Upper lobe of left lung (tissue), 6 donors: ENCODE results near the gene TP53I3. TPM values are rescaled to one million over a fixed set of nuclear protein-coding genes. Genes with fewer than 3 reads are reported as not detected.
"Not testable (repeated sequence)": the region's sequence is repeated elsewhere in the genome, so short reads cannot be mapped to it uniquely, and the experiment has no call there.

Source experiments
- ATAC-seq, 2 donors: fragments of 200-7000 bp; cut with Tn5 transposase; one replicate each; pipeline ENCODE4 v1.9.1; 2022; ENCODE audit warnings: mild to moderate bottlenecking in 2 of 2, moderate library complexity in 2 of 2; ENCODE audit not compliant: low FRiP score in 2 of 2
- DNase-seq, 2 donors: peaks; one replicate each; pipeline ENCODE4 v3.0.0-alpha.2; 2019 to 2020
- H3K27ac ChIP-seq, 4 donors: fragments of 200-600 bp; sonication (generic); one replicate each; pipeline ENCODE4 v1.5.1; 2016 to 2019
- H3K27me3 ChIP-seq, 4 donors: fragments of 200-600 bp; sonication (generic); one replicate each; pipeline ENCODE4 v1.5.1; 2017 to 2019
- H3K36me3 ChIP-seq, 4 donors: fragments of 200-600 bp; sonication (generic); one replicate each; pipeline ENCODE4 v1.5.1; 2016 to 2019
- H3K4me1 ChIP-seq, 4 donors: fragments of 200-600 bp; sonication (generic); one replicate each; pipeline ENCODE4 v1.5.1; 2018 to 2019
- H3K4me3 ChIP-seq, 4 donors: fragments of 200-600 bp; sonication (generic); one replicate each; pipeline ENCODE4 v1.5.1; 2017 to 2019; ENCODE audit warnings: mild to moderate bottlenecking in 2 of 4, moderate library complexity in 1 of 4
- H3K9me3 ChIP-seq, 4 donors: fragments of 200-600 bp; sonication (generic); one replicate each; pipeline ENCODE4 v1.5.1; 2018 to 2019
- EP300 ChIP-seq, 4 donors: sonication (generic); formaldehyde crosslinking; IDR thresholded peaks; one replicate each; pipeline ENCODE4 v1.5.1; 2017; ENCODE audit warnings: antibody characterized with exemption in 4 of 4, control low read depth in 2 of 4
- POLR2A ChIP-seq, 4 donors: fragments of 450-650 bp; IDR thresholded peaks; one replicate each; pipeline ENCODE4 v1.5.1; 2016 to 2017; ENCODE audit warnings: antibody characterized with exemption in 4 of 4, mild to moderate bottlenecking in 2 of 4
- POLR2AphosphoS5 ChIP-seq, 2 donors: sonication (generic); formaldehyde crosslinking; IDR thresholded peaks; one replicate each; pipeline ENCODE4 v1.5.1; 2017; ENCODE audit warnings: antibody characterized with exemption in 2 of 2
- WGBS, 2 donors: methylation state at CpG; one replicate each; pipeline ENCODE4 v1.1.5; 2017 to 2018; 5-methylcytosine and 5-hydroxymethylcytosine counted together
- total RNA-seq, 6 donors: library from RNA; depleted of rRNA in 4 of 6; stranded (reverse); fragments of >200 nt in 4 of 6; gene quantifications; one replicate each; pipeline versions ENCODE4 v1.1.0 to v1.2.1, GENCODE V29; 2016 to 2021
- TF ChIP-seq, protein P1 (sequence below), 6 experiments: fragments of 450-650 bp in 4 of 6; fragments of 200-600 bp in 2 of 6; sonication (generic) in 2 of 6; IDR thresholded peaks; one replicate each; pipeline ENCODE4 v1.5.1; 2016 to 2019; ENCODE audit warnings: antibody characterized with exemption in 6 of 6
- donor health status: DM: no; HTN: no; CAD: no; lungs with moderate emphysema.
- donor health status: DM: no; HTN: yes; CAD: no; lungs with severe emphysema.

The TP53I3 gene
- total RNA-seq, 6 donors from 2014 or later, result 27.0 to 110 (median 69.6) TPM

DNA sequence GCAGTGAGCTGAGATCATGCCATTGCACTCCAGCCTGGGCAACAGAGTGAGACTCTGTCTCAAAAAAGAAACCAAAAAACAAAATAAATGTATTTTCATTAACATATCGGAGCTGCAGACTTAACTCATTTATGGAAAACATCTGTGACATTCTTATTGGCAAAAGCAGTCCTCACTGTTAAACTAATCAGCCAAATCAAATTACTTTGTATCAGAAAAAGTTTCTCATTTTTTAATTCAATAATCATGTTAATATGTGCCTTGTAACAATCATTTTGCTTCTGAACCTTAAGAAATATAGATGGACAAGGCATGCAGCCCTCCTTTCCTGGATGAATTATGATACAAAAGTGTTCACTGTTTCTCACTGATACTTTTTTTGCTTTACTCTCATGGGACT lies 18.0 kb upstream of the TP53I3 start:
- no peak overlapping the region for H3K27ac ChIP-seq
- no peak overlapping the region for H3K4me3 ChIP-seq
- no peaks in the 10 kb centered on the region for H3K4me1 ChIP-seq
- peaks cover 0 to 10% (median 3%) of the 10 kb centered on the region in 4 donors for H3K36me3 ChIP-seq
- 89 to 91% methylated on average over 1 of the region's 1 CpG for WGBS, 2 donors
- H3K27me3 ChIP-seq, result no peaks in the 10 kb centered on the region
- no peak for DNase-seq
- no peaks in the 10 kb centered on the region for H3K9me3 ChIP-seq
- TF ChIP-seq POLR2AphosphoS5 (IDR thresholded peaks at IDR 0.05) (no peak), POLR2A (IDR thresholded peaks at IDR 0.05) (no peak), EP300 (IDR thresholded peaks at IDR 0.05) (no peak)
- TF ChIP-seq, protein P1, sequence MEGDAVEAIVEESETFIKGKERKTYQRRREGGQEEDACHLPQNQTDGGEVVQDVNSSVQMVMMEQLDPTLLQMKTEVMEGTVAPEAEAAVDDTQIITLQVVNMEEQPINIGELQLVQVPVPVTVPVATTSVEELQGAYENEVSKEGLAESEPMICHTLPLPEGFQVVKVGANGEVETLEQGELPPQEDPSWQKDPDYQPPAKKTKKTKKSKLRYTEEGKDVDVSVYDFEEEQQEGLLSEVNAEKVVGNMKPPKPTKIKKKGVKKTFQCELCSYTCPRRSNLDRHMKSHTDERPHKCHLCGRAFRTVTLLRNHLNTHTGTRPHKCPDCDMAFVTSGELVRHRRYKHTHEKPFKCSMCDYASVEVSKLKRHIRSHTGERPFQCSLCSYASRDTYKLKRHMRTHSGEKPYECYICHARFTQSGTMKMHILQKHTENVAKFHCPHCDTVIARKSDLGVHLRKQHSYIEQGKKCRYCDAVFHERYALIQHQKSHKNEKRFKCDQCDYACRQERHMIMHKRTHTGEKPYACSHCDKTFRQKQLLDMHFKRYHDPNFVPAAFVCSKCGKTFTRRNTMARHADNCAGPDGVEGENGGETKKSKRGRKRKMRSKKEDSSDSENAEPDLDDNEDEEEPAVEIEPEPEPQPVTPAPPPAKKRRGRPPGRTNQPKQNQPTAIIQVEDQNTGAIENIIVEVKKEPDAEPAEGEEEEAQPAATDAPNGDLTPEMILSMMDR (IDR thresholded peaks at IDR 0.05), result no peak
- ATAC-seq, result no peak

DNA sequence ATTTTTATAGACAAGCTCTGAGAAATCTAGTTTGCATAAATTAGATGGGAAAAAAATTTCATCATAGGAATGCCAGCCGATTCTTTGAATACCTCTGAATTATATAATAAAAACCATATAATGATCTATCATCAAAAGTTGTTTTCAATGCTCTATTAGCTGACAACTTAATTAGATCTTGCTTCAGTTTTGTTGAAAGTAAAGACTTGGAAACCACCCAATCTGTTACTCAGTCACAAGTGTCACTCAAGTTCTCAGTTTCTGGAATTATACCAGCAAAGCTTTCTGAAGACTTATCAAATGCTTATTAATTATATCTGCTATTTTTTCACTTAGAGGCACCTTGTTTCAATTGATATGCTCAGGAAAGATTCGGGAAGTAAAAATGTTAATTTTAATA lies 17.4 kb upstream of the TP53I3 start:
- TF ChIP-seq EP300 (IDR thresholded peaks at IDR 0.05), result no peak
- TF ChIP-seq POLR2A (IDR thresholded peaks at IDR 0.05), result no peak
- TF ChIP-seq POLR2AphosphoS5 (IDR thresholded peaks at IDR 0.05), result no peak
- TF ChIP-seq, protein P1 (IDR thresholded peaks at IDR 0.05), result no peak
- 68 to 82% methylated on average over 2 of the region's 2 CpGs for WGBS, 2 donors
- no peaks in the 10 kb centered on the region for H3K4me1 ChIP-seq

DNA sequence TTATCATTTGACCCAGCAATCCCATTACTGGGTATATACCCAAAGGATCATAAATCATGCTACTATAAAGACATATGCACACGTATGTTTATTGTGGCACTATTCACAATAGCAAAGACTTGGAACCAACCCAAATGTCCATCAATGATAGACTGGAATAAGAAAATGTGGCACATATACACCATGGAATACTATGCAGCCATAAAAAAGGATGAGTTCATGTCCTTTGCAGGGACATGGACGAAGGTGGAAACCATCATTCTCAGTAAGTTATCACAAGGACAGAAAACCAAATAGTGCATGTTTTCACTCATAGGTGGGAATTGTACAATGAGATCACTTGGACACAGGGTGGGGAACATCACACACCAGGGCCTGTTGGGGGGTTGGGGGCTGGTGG lies 16.1 kb upstream of the TP53I3 start:
- not testable (repeated sequence) for DNase-seq, H3K4me1 ChIP-seq, H3K27ac ChIP-seq, ATAC-seq, H3K9me3 ChIP-seq, H3K4me3 ChIP-seq, H3K27me3 ChIP-seq
- WGBS, 2 donors, result 89 to 94% methylated on average over 2 of the region's 2 CpGs
- H3K36me3 ChIP-seq, result peaks cover 0 to 15% (median 6%) of the 10 kb centered on the region in 4 donors

More for the DNA sequence above, 17.4 kb upstream of the TP53I3 start:
- no peak overlapping the region for H3K27ac ChIP-seq
- peaks cover 0 to 10% (median 3%) of the 10 kb centered on the region in 4 donors for H3K36me3 ChIP-seq
- H3K9me3 ChIP-seq, result no peaks in the 10 kb centered on the region
- no peaks in the 10 kb centered on the region for H3K27me3 ChIP-seq
- no peak for ATAC-seq
- H3K4me3 ChIP-seq, result no peak overlapping the region
- no peak for DNase-seq

DNA sequence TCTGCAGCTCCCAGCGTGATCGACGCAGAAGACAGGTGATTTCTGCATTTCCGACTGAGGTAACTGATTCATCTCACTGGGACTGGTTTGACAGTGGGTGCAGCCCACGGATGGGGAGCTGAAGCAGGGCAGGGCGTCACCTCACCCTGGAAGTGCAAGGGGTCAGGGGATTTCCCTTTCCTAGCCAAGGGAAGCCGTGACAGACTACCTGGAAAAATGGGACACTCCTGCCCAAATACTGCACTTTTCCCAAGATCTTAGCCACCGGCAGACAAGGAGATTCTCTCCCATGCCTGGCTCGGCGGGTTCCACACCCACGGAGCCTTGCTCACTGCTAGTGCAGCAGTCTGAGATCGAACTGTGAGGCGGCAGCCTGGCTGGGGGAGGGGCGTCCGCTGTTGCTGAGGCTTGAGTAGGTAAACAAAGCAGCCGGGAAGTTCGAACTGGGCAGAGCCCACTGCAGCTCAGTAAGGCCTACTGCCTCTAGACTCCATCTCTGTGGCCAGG lies 10.6 kb upstream of the TP53I3 start:
- peaks cover 0 to 18% (median 6%) of the 10 kb centered on the region in 4 donors for H3K36me3 ChIP-seq
- WGBS, 2 donors, result 75 to 82% methylated on average over 6 to 17 of the region's 17 CpGs
- not testable (repeated sequence) for H3K4me1 ChIP-seq, H3K27ac ChIP-seq, H3K4me3 ChIP-seq, H3K9me3 ChIP-seq, ATAC-seq, H3K27me3 ChIP-seq
- peak in 1 of 2 donors; percentile 54 for DNase-seq

DNA sequence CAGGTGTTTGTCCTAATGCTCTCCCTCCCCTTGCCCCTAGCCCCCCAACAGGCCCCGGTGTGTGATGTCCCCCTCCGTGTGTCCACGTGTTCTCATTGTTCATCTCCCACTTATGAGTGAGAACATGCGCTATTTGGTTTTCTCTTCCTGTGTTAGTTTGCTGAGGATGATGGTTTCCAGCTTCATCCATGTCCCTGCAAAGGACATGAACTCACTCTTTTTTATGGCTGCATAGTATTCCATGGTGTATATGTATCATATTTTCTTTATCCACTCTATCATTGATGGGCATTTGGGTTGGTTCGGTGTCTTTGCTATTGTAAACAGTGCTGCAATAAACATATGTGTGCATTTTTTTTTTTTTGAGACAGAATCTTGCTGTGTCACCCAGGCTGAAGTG lies 8.6 kb upstream of the TP53I3 start:
- ATAC-seq, result not testable (repeated sequence)

DNA sequence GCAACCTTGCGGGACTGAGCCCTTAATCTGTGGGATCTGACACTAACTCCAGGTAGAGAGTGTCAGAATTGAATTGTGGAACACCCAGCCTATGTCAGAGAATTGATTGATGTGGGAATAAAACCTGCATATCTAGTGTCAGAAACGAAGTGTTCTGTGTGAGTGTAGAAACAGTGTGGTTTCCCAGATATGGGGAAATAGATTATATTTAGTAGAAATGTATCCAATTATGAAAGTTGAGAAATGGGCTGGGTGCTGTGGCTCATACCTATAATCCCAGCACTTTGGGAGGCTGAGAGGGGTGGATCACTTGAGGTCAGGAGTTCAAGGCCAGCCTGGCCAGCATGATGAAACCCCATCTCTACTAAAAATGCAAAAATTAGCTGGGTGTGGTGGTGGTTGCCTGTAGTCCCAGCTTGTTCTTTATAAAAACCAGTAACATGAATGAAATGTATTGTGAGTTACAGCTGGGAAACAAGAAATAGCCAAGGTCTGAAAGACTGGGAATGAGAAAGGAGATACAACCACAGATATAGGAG lies 4.3 kb upstream of the TP53I3 start:
- ATAC-seq (no peak), DNase-seq (no peak)
- TF ChIP-seq EP300 (IDR thresholded peaks at IDR 0.05) (no peak), POLR2AphosphoS5 (IDR thresholded peaks at IDR 0.05) (no peak), POLR2A (IDR thresholded peaks at IDR 0.05) (no peak)
- TF ChIP-seq, protein P1 (IDR thresholded peaks at IDR 0.05), result no peak
- Histone ChIP-seq H3K9me3 (no peaks in the 10 kb centered on the region), H3K4me3 (no peak overlapping the region), H3K36me3 (peaks cover 0 to 23% (median 2%) of the 10 kb centered on the region in 4 donors), H3K4me1 (peaks cover 6 to 8% (median 7%) of the 10 kb centered on the region in 4 donors), H3K27me3 (no peaks in the 10 kb centered on the region), H3K27ac (no peak overlapping the region)
- 45 to 83% methylated on average over 2 of the region's 2 CpGs for WGBS, 2 donors

More for the DNA sequence above, 8.6 kb upstream of the TP53I3 start:
- peaks cover 0 to 28% (median 6%) of the 10 kb centered on the region in 4 donors for H3K36me3 ChIP-seq
- 96 to 100% methylated on average over 5 of the region's 5 CpGs for WGBS, 2 donors
- H3K27me3 ChIP-seq, DNase-seq, H3K4me1 ChIP-seq, H3K27ac ChIP-seq, H3K4me3 ChIP-seq, H3K9me3 ChIP-seq: not testable (repeated sequence)
